IMR-90 (cell line): Measurements from ENCODE around the gene LSM6.

Experiments
- CTCF ChIP-seq: conservative IDR thresholded peaks from 2 replicates; pipeline ENCODE4 v1.5.1; 2012; ENCODE audit warnings: mild to moderate bottlenecking, low read depth, low read length, improper control_type of control experiment
- FOS ChIP-seq: fragments of 150-350 bp; IDR thresholded peaks from 2 replicates; pipeline ENCODE4 v1.6.1; 2016; ENCODE audit warnings: low read depth, low read length
- MAZ ChIP-seq: IDR thresholded peaks from 2 replicates; pipeline ENCODE4 v1.6.1; 2012; ENCODE audit warnings: low read depth, mild to moderate bottlenecking, low read length, improper control_type of control experiment, moderate library complexity, borderline replicate concordance
- MXI1 ChIP-seq: IDR thresholded peaks from 2 replicates; pipeline ENCODE4 v1.6.1; 2012; ENCODE audit warnings: low read depth, mild to moderate bottlenecking, low read length, moderate library complexity, borderline replicate concordance
- POLR2A ChIP-seq: IDR thresholded peaks from 2 replicates; pipeline ENCODE4 v1.6.1; 2012; ENCODE audit warnings: mild to moderate bottlenecking, low read depth, low read length
- RAD21 ChIP-seq: IDR thresholded peaks from 2 replicates; pipeline ENCODE4 v1.6.1; 2012; ENCODE audit warnings: low read length, improper control_type of control experiment
- RCOR1 ChIP-seq: IDR thresholded peaks from 2 replicates; pipeline ENCODE4 v1.6.1; 2012; ENCODE audit warnings: mild to moderate bottlenecking, low read length, improper control_type of control experiment; ENCODE audit not compliant: insufficient replicate concordance
- RFX5 ChIP-seq: IDR thresholded peaks from 2 replicates; pipeline ENCODE4 v1.8.0; 2012; ENCODE audit warnings: low read depth, mild to moderate bottlenecking, low read length, moderate library complexity
- SMC3 ChIP-seq: fragments of 150-350 bp; IDR thresholded peaks from 2 replicates; pipeline ENCODE4 v1.6.1; 2016; ENCODE audit warnings: low read depth, mild to moderate bottlenecking, antibody characterized with exemption, low read length, moderate library complexity
- USF2 ChIP-seq: fragments of 150-350 bp; IDR thresholded peaks from 2 replicates; pipeline ENCODE4 v1.6.1; 2017; ENCODE audit warnings: mild to moderate bottlenecking, antibody characterized with exemption, low read length, low read depth

DNA sequence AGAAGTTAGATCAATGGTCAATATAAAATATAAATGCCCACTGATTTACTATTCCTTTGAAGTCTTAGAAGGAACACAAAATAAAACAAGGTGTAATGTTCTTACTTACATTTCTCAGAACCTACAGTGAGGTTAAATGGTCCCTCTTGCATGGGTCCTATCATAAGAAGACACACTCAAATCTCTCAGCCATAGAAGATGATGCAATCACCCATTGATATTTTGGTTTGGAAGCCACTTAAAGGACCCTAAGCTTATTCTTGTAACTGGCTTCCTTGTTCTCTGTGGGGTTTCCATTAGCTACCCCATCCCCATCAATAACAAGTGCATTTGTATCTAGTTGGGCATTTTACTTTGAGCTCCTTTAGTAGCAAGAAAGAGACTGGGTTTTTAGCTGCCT is 53.9 kb downstream of the LSM6 start:
- TF ChIP-seq CTCF (no peak), SMC3 (no peak), RAD21 (no peak), RFX5 (no peak), FOS (no peak), MAZ (no peak), USF2 (no peak), RCOR1 (no peak), MXI1 (no peak), POLR2A (no peak)
